Stomach (tissue), 9 donors: Measurements from ENCODE around the gene TLR1. TPM values are rescaled to one million over a fixed set of nuclear protein-coding genes. Genes with fewer than 3 reads are reported as not detected.
A peak's percentile ranks its signal among the peaks of the same experiment; 100 is the strongest.

Experiments
- DNase-seq, 2 donors: peaks; one replicate each; pipeline versions ENCODE4 v3.0.0 to v3.0.0-alpha.2; 2013 to 2019
- H3K27ac ChIP-seq, 5 donors: fragments of 200-600 bp in 4 of 5; sonication (generic) in 4 of 5; one replicate each; pipeline ENCODE4 v1.5.1; 2013 to 2019; ENCODE audit warnings: mild to moderate bottlenecking in 1 of 5, moderate library complexity in 1 of 5
- H3K27me3 ChIP-seq, 3 donors: fragments of 200-600 bp; sonication (generic); one replicate each; pipeline ENCODE4 v1.5.1; 2017 to 2019; ENCODE audit warnings: mixed run types in 1 of 3
- H3K36me3 ChIP-seq, 4 donors: fragments of 200-600 bp; sonication (generic); 1 replicate in 3 of 4; 2 replicates in 1 of 4; pipeline ENCODE4 v1.5.1; 2016 to 2019
- H3K4me1 ChIP-seq, 4 donors: fragments of 200-600 bp; sonication (generic); one replicate each; pipeline ENCODE4 v1.5.1; 2016 to 2019
- H3K4me3 ChIP-seq, 4 donors: fragments of 200-600 bp; sonication (generic) in 3 of 4; one replicate each; pipeline ENCODE4 v1.5.1; 2016 to 2019; ENCODE audit warnings: mild to moderate bottlenecking in 1 of 4
- H3K9me3 ChIP-seq, 4 donors: fragments of 200-600 bp; sonication (generic); one replicate each; pipeline ENCODE4 v1.5.1; 2016 to 2019
- CTCF ChIP-seq, 7 experiments: fragments of 450-650 bp in 4 of 7; fragments of 200-600 bp in 3 of 7; sonication (generic) in 3 of 7; IDR thresholded peaks; one replicate each; pipeline ENCODE4 v1.5.1; 2016 to 2019; ENCODE audit warnings: antibody characterized with exemption in 7 of 7, control low read depth in 2 of 7, mild to moderate bottlenecking in 1 of 7
- EP300 ChIP-seq: sonication (generic); formaldehyde crosslinking; IDR thresholded peaks from one replicate; pipeline ENCODE4 v1.6.1; 2017; ENCODE audit warnings: antibody characterized with exemption
- POLR2A ChIP-seq, 4 donors: fragments of 450-650 bp; IDR thresholded peaks; one replicate each; pipeline ENCODE4 v1.6.1; 2016; ENCODE audit warnings: antibody characterized with exemption in 4 of 4, control low read depth in 2 of 4, mild to moderate bottlenecking in 1 of 4, moderate library complexity in 1 of 4
- POLR2AphosphoS5 ChIP-seq, 3 donors: sonication (generic); formaldehyde crosslinking; IDR thresholded peaks; one replicate each; pipeline ENCODE4 v1.6.1; 2016; ENCODE audit warnings: antibody characterized with exemption in 3 of 3
- WGBS, 5 donors: extraction: QIAGEN DNeasy Blood & Tissue Kit in 3 of 5; methylation state at CpG; one replicate each; pipeline versions ENCODE4 v1.1.5 to v1.1.7; 2013 to 2018; 5-methylcytosine and 5-hydroxymethylcytosine counted together
- intact Hi-C: fragments of 100-400 bp; cut with DNase I; formaldehyde crosslinking; loops from one replicate; pipeline ENCODE4 v1.15.1; 2023; ENCODE audit warnings: low total_unique reads
- polyA plus RNA-seq, 3 donors: library from polyadenylated mRNA; stranded (reverse); fragments of 200-250 nt; gene quantifications; one replicate each; pipeline ENCODE4 v1.2.3, GENCODE V29; 2013
- total RNA-seq, 5 donors: library from RNA; depleted of rRNA; stranded (reverse); fragments of >200 nt; gene quantifications; one replicate each; pipeline versions ENCODE4 v1.1.0 to v1.2.3, GENCODE V29; 2014 to 2016
- donor health status: healthy with polysubstance abuse.
- donor health status: Bipolar disorder and iron deficiency.
- donor health status: healthy.

TLR1 gene
- total and polyA plus RNA-seq, 8 donors: 1.2 to 37.4 (median 5.3) TPM; not detected in 1

DNA sequence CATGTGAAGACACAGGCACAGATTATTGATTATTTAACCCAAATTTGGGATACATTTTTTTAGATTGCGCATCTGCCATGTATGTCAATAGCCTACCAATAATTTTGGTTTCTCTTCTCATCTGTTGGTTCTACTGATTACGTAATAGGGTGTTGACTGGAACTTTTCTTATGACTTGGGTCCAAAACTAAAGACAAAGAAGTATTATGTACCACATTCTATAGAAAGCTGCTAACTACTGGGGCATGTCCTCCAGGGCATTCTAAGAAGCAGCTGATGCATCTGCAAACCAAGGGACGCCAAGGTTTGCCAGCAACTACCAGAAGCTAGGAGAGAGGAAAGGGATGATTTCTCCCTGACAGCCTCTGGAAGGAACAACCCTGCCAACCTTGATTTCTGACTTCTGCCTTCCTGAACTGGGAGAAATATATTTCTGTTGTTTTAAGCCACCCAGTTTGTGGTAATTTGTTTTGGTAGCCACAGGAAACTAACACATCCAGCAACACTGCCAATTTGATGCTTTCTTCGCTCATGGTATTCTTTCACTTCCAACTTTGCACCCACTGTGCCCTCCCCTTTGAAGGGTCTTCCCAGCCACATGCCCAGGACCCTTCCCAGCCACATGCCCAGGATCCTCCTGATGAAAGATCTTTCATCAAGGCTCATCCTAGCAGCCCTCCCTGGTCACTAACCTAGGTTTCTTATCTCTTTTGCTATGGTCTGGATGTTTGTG, 15.9 kb upstream of the TLR1 start:
- no peak overlapping the region for H3K27ac ChIP-seq
- intact Hi-C loops: no loop called here
- WGBS, 5 donors: 83 to 91% (median 86%) methylated on average over 4 of the region's 4 CpGs

DNA sequence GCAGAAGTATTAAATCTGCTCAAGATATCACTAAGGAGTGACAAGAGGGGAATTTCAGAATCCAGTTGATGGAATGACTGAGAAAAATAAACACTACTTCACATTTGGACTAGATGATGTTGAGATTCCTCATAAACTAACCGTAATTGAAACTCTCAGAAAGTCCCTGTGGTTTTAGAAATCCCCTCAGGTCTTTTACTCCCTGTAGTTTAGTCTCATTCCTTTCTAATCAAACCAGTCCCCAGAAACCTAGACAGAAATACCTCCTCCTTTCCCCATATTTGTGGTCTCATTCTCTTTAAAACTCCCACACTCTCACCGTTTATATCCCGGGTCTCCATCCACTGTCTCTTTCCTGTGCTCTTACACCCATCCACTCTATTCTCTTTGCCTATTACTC, 15.0 kb upstream of the TLR1 start:
- no peaks in the 10 kb centered on the region for H3K36me3 ChIP-seq
- H3K27ac ChIP-seq: no peak overlapping the region
- no peak overlapping the region for H3K4me3 ChIP-seq
- WGBS, 5 donors: 53 to 76% (median 62%) methylated on average over 3 of the region's 3 CpGs
- TF ChIP-seq POLR2AphosphoS5 (IDR thresholded peaks at IDR 0.05) (no peak), POLR2A (IDR thresholded peaks at IDR 0.05) (no peak), EP300 (no peak), CTCF (IDR thresholded peaks at IDR 0.05) (no peak)
- no peaks in the 10 kb centered on the region for H3K27me3 ChIP-seq
- H3K9me3 ChIP-seq: peaks cover 0 to 17% (median 13%) of the 10 kb centered on the region in 4 donors
- no peak for DNase-seq
- intact Hi-C loops: no loop called here
- peaks cover 0 to 5% (median 0%) of the 10 kb centered on the region in 4 donors for H3K4me1 ChIP-seq

More for the DNA sequence above, 15.9 kb upstream of the TLR1 start:
- no peak for DNase-seq
- H3K36me3 ChIP-seq: no peaks in the 10 kb centered on the region
- H3K27me3 ChIP-seq: no peaks in the 10 kb centered on the region
- H3K9me3 ChIP-seq: peaks cover 0 to 11% (median 6%) of the 10 kb centered on the region in 4 donors
- H3K4me3 ChIP-seq: no peak overlapping the region
- TF ChIP-seq CTCF (IDR thresholded peaks at IDR 0.05): no peak
- no peak for TF ChIP-seq POLR2AphosphoS5 (IDR thresholded peaks at IDR 0.05)
- TF ChIP-seq EP300: no peak
- no peak for TF ChIP-seq POLR2A (IDR thresholded peaks at IDR 0.05)
- peaks cover 0 to 2% (median 0%) of the 10 kb centered on the region in 4 donors for H3K4me1 ChIP-seq

- 68 to 78% (median 74%) methylated on average over 5 of the region's 5 CpGs for WGBS, 5 donors
- Histone ChIP-seq H3K27me3 (no peaks in the 10 kb centered on the region), H3K9me3 (peaks cover 0 to 14% (median 10%) of the 10 kb centered on the region in 4 donors), H3K4me3 (no peak overlapping the region), H3K4me1 (peaks cover 0 to 5% (median 0%) of the 10 kb centered on the region in 4 donors), H3K27ac (no peak overlapping the region), H3K36me3 (no peaks in the 10 kb centered on the region)
- intact Hi-C loops: no loop called here
- TF ChIP-seq EP300 (no peak), POLR2AphosphoS5 (IDR thresholded peaks at IDR 0.05) (no peak)
- no peak for DNase-seq
Observed at GRCh38 chr4:38818441-38818976, 13.9 kb upstream of the TLR1 start.

DNA sequence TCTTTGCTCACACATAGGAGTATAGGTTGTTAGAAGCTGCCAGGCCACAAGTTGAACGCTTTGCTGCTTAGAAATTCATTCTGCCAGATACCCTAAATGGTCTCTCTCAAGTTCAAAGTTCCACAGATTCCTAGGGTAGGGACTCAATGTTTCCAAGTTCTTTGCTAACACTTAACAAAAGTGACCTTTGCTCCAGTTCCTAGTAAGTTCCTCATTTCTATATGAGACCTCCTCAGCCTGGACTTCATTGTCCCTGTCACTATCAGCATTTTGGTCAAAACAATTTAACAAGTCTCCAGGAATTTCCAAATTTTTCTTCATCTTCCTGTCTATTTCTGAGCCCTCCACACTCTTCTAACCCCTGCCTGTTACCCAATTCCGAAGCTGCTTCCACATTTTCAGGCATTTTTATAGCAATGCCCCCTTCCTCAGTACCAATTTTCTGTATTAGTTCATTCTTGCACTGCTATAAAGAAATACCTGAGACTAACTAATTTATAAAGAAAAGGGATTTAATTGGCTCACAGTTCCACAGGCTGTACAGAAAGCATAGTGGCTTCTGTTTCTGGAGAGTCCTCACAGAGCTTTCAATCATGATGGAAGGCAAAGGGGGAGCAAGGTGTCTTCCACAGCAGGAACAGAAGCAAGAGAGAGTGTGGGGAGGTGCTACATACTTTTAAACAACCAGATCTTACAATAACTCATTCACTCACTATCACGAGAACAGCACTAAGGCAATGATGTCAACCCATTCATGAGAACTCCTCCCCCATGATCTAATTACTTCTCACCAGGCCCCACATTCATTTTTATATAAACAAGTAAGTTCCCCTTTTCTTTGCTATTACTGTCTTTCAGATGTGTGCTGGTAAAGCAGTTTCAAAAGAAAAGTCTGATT, 11.5 kb upstream of the TLR1 start:
- Histone ChIP-seq H3K27ac (peak overlapping the region in 3 of 5 donors; percentile 18 to 54 (median 21)), H3K4me1 (peaks cover 0 to 5% (median 0%) of the 10 kb centered on the region in 4 donors), H3K4me3 (no peak overlapping the region), H3K9me3 (peaks cover 0 to 10% (median 5%) of the 10 kb centered on the region in 4 donors), H3K36me3 (no peaks in the 10 kb centered on the region), H3K27me3 (no peaks in the 10 kb centered on the region)
- TF ChIP-seq EP300 (no peak), CTCF (IDR thresholded peaks at IDR 0.05) (no peak), POLR2AphosphoS5 (IDR thresholded peaks at IDR 0.05) (no peak), POLR2A (IDR thresholded peaks at IDR 0.05) (no peak)
- intact Hi-C loops: no loop called here
- 65 to 78% (median 71%) methylated on average over 3 of the region's 3 CpGs for WGBS, 5 donors
- peak in 1 of 2 donors; percentile 36 for DNase-seq
